ENCODE data around the gene NKIRAS2. TPM values are rescaled to one million over a fixed set of nuclear protein-coding genes. Genes with fewer than 3 reads are reported as not detected.

NKIRAS2 gene
- total and polyA plus RNA-seq, 2 of the 13 experiments (the other 11 are each of a cell fraction or from before 2014, with no cell fraction given): 27.9 to 42.0 TPM

DNA sequence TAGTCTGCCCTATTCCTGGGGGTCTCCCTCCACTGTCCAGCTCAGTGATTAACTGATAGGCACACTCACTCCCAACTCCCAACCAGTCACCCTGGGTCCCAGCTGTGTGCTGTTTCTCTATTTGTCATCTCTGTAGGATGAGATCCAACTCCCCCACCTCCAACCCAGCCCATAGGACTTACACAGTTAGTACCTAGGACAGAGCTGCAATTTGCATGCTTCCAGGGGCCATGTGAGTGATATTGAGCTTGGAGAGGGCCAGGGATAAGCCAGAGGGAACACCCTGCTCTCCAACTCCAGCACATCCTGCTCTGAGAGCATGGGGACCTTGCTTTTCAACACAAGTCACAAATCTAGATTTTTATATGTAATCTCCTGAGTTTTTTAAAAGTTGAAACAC lies 21.7 kb downstream of the NKIRAS2 start:
- Histone ChIP-seq H3K9me3 (ENCODE audit: low read length) (no peaks in the 10 kb centered on the region), H3K27ac (ENCODE audit: extremely low read length, insufficient read depth, low read length) (no peak overlapping the region), H3K4me3 (replicated peaks in 1 of 3; ENCODE audit: insufficient read depth in 1 of 3, low read depth in 2 of 3, low read length in 3 of 3) (no peak overlapping the region), H2AFZ (ENCODE audit: low read length) (no peak overlapping the region), H3K79me2 (ENCODE audit: insufficient read depth, low read length) (no peaks in the 10 kb centered on the region), H3K27me3 (ENCODE audit: control insufficient read depth in 1 of 2, insufficient read depth in 2 of 2, low read length in 2 of 2) (0 out of 5 replicates have a peak, but pooled peaks cover 0 to 4% of the 10 kb centered on the region in 2 experiments), H3K9ac (ENCODE audit: insufficient read depth, low read depth, low read length) (no peak overlapping the region), H3K4me2 (ENCODE audit: low read depth, low read length) (no peak overlapping the region), H3K4me1 (ENCODE audit: insufficient read depth, low read length) (peaks cover 11% of the 10 kb centered on the region; the same call in 1 of the 2 replicates), H3K36me3 (replicated peaks in 1 of 2; ENCODE audit: control insufficient read depth in 1 of 2, insufficient read depth in 2 of 2, low read length in 2 of 2) (no peaks in the 10 kb centered on the region), H4K20me1 (ENCODE audit: insufficient read depth, low read length) (no peaks in the 10 kb centered on the region)
- FAIRE-seq (no peak), DNase-seq (ENCODE audit: low spot score) (no peak), ATAC-seq (no peak)
- CTCF ChIA-PET (ENCODE audit: low intra/inter-chr PET ratio, low total read pairs): interaction anchor here (1.1 kb wide), 1 partner anchor 13 kb away, joined by 5 read pairs; no protein-coding TSS in a partner anchor
- TF ChIP-seq, protein P1, sequence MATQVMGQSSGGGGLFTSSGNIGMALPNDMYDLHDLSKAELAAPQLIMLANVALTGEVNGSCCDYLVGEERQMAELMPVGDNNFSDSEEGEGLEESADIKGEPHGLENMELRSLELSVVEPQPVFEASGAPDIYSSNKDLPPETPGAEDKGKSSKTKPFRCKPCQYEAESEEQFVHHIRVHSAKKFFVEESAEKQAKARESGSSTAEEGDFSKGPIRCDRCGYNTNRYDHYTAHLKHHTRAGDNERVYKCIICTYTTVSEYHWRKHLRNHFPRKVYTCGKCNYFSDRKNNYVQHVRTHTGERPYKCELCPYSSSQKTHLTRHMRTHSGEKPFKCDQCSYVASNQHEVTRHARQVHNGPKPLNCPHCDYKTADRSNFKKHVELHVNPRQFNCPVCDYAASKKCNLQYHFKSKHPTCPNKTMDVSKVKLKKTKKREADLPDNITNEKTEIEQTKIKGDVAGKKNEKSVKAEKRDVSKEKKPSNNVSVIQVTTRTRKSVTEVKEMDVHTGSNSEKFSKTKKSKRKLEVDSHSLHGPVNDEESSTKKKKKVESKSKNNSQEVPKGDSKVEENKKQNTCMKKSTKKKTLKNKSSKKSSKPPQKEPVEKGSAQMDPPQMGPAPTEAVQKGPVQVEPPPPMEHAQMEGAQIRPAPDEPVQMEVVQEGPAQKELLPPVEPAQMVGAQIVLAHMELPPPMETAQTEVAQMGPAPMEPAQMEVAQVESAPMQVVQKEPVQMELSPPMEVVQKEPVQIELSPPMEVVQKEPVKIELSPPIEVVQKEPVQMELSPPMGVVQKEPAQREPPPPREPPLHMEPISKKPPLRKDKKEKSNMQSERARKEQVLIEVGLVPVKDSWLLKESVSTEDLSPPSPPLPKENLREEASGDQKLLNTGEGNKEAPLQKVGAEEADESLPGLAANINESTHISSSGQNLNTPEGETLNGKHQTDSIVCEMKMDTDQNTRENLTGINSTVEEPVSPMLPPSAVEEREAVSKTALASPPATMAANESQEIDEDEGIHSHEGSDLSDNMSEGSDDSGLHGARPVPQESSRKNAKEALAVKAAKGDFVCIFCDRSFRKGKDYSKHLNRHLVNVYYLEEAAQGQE (IDR thresholded peaks at IDR 0.05; ENCODE audit: borderline replicate concordance in 1 of 2, low read depth in 1 of 2, low read length in 2 of 2): 0 out of 4 replicates have a peak, but pooled peaks of 1 of the 2 experiments have one; percentile 31
- no peak for TF ChIP-seq ZC3H4 (CRISPR knock-in tag; IDR thresholded peaks at IDR 0.05; ENCODE audit: borderline replicate concordance)
- intact Hi-C loops (cut with micrococcal nuclease; ENCODE audit: unreplicated experiment) (no loop called here), in situ Hi-C loops (cut with HindIII; ENCODE audit: extremely low pct_ligation_motif_present, low pct_unique_long_range_greater_than_20kb) (no loop called here)
- BruUV-seq (replicated peaks): no TSS peak
- POLR2A ChIA-PET: interaction anchor here (1.0 kb wide), 1 partner anchor 24 kb away, joined by 3 read pairs; the partner anchor contains the start of gene DNAJC7

Data from HepG2 (cell line).